ENCODE measurements around the gene SPECC1.

DNA sequence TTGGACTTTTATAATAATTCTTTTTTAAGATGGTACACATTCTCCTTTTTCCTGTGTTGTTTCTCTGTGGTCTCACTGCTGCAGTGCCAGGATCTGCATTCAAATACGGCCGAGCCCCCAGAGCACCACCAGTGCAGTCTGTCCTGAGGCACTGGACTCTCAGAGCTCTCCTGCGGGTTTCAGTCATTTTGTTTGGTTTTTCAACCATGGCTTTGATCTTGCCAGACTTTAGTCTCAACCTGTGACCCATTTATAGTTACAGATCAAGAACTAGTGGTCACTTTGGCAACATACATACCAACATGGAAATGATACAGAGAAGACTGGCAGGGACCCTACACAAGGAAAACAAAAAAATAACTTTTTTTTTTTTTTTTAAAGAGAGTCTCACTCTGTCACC is 280.8 kb downstream of the SPECC1 start:
- TF ChIP-seq CTCF (IDR thresholded peaks at IDR 0.05; ENCODE audit: low read depth, low read length, poor library complexity, severe bottlenecking) (no peak), EZH2phosphoT487 (IDR thresholded peaks at IDR 0.05; ENCODE audit: borderline replicate concordance, low read length) (no peak)
